SJCRH30 (cell line): ENCODE data around the gene TSHZ3. TPM values are rescaled to one million over a fixed set of nuclear protein-coding genes. Genes with fewer than 3 reads are reported as not detected.

Source experiments
- DNase-seq, 2 experiments: peaks; one replicate each; pipeline ENCODE4 v3.0.0-alpha.2; 2015 to 2020
- H3K27ac ChIP-seq: fragments of 250-450 bp; sonication (Bioruptor Pico); 2 replicates; pipeline ENCODE4 v1.5.1; 2020; ENCODE audit warnings: mild to moderate bottlenecking, moderate library complexity
- H3K27me3 ChIP-seq: fragments of 250-450 bp; sonication (Bioruptor Pico); 2 replicates; pipeline ENCODE4 v1.5.1; 2020; ENCODE audit warnings: mild to moderate bottlenecking, moderate library complexity
- H3K36me3 ChIP-seq: fragments of 250-450 bp; sonication (Bioruptor Pico); 2 replicates; pipeline ENCODE4 v1.5.1; 2020; ENCODE audit warnings: mild to moderate bottlenecking, moderate library complexity
- H3K4me1 ChIP-seq: fragments of 250-450 bp; sonication (Bioruptor Pico); 2 replicates; pipeline ENCODE4 v1.5.1; 2020; ENCODE audit warnings: mild to moderate bottlenecking, moderate library complexity
- H3K4me3 ChIP-seq: fragments of 250-450 bp; sonication (Bioruptor Pico); 2 replicates; pipeline ENCODE4 v1.5.1; 2020; ENCODE audit warnings: mild to moderate bottlenecking, moderate library complexity
- H3K9me3 ChIP-seq: fragments of 250-450 bp; sonication (Bioruptor Pico); replicated peaks from 2 replicates; pipeline ENCODE4 v1.5.1; 2020; ENCODE audit warnings: mild to moderate bottlenecking, moderate library complexity
- total RNA-seq: library from RNA; depleted of rRNA; stranded (reverse); fragments of >200 nt; shearing (Covaris generic); gene quantifications from 2 replicates; pipeline ENCODE4 v1.2.3, GENCODE V29; 2014

Gene TSHZ3
- total RNA-seq, 1 experiment from 2014 or later = 55.3 TPM

DNA sequence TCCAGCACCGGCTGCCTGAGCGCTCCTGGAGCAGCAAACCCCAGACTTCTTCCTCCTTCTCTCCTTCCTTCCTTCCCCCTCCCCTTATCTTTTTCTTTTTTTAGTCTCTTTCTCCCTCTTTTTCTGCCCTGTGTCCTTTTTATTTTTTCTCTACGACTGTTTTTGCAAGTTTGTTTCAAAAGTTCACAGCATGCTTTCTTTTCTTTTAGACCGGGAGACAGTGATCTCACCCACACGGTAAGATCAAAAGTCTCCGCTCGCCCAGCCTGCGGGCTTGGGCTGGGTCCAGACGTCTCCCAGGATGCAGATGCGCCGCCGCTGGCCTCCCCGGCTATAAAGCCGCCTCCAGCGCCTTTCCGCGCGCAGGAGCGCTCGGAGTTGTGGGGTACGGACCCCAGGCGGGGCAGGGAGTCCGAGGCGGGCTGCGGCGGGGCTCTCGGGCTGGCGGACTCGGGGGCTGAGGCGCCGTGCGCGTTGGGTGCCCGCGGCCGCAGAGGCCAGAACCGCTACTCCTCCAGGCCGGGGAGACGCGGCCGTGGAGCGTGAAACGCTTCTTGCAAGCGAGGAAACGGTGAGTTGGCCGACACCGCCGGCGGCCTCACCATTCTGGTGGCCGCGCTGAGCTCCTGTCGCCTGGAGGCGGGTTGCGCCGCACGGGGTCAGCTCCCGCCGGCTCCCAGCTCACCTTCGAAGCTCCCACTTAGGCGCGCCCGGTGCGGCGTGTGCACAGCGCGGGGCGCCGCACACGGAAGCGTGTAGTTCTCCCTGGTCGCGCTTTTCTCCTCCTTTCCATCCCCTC is 2.0 kb upstream of the TSHZ3 start:
- H3K36me3 ChIP-seq = peaks cover 28% of the 10 kb centered on the region
- DNase-seq = peak; percentile 68 to 77
- H3K4me1 ChIP-seq = peaks cover 9% of the 10 kb centered on the region; the same call in 1 of the 2 replicates
- no peaks in the 10 kb centered on the region for H3K27me3 ChIP-seq
- H3K27ac ChIP-seq = peak overlapping the region; percentile 91
- H3K9me3 ChIP-seq = no peaks in the 10 kb centered on the region
- peak overlapping the region; percentile 100 for H3K4me3 ChIP-seq

DNA sequence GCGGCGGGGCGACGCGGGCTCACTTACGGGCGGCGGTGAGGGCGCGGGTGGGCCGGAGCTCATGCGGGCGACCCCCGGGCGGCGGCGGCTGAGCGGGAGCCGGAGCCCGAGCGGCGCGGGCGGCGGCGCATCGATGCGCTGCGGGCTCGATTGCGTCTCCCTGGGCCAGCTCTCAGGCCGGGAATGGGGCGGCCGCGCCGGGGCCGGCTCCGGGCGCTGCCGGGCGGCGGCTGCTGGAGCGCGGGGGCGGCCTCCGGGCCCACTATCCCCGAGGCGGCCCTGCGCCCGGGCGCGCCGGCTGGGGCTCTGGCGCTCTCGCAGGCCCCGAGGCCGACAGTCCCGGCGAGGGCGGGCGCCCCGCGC is 1.4 kb upstream of the TSHZ3 start:
- peaks cover 15% of the 10 kb centered on the region; the same call in 1 of the 2 replicates for H3K4me1 ChIP-seq
- peaks cover 34% of the 10 kb centered on the region for H3K36me3 ChIP-seq
- no peaks in the 10 kb centered on the region for H3K9me3 ChIP-seq
- H3K27me3 ChIP-seq = no peaks in the 10 kb centered on the region
- H3K4me3 ChIP-seq = peak overlapping the region; percentile 100
- DNase-seq = peak; percentile 59 to 70
- peak overlapping the region; percentile 98 for H3K27ac ChIP-seq

GRCh38 chr19:31350033-31350692 is 927 bp upstream of the TSHZ3 start:
- DNase-seq = peak; percentile 81 to 84
- Histone ChIP-seq H3K4me1 (peaks cover 17% of the 10 kb centered on the region), H3K27me3 (no peaks in the 10 kb centered on the region), H3K27ac (peak overlapping the region; percentile 98), H3K9me3 (no peaks in the 10 kb centered on the region), H3K36me3 (peaks cover 39% of the 10 kb centered on the region), H3K4me3 (peak overlapping the region; percentile 100)

DNA sequence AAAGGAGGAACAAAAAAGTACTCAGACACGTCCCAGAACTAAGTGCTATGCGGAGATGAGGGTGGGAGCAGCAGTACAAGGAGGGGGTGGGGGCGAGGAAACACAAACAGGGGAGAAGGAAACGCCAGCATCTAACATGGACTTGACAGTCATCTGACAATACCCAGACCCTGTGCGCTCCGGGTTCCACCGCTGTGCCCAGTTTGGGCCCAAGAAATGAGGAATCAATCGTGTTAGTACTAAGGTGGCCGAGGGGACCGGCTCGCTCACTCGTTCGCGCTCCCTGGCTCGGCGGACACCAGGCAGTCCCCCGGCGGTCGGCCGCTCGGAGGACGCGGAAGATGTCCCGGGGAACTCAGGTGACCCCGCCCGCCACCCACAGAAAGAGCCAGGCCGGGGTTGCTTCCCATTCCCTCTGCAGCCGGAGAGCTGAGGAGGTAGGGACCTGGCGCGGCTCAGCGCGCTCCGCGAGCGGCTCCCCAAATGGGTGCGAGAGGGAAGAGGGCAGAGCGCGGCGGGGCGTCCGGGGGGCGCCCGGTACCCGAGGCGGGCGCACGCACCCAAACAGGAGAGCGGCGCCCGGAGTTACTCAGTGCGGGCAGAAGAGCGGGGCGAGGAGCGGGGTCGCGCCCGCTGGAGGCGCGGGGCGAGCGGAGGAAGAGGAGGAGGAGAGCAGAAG is 616 bp downstream of the TSHZ3 start:
- H3K4me1 ChIP-seq = peaks cover 31% of the 10 kb centered on the region
- H3K27ac ChIP-seq = peak overlapping the region; percentile 93
- H3K27me3 ChIP-seq = no peaks in the 10 kb centered on the region
- no peaks in the 10 kb centered on the region for H3K9me3 ChIP-seq
- peak overlapping the region; percentile 100 for H3K4me3 ChIP-seq
- H3K36me3 ChIP-seq = peaks cover 54% of the 10 kb centered on the region
- DNase-seq = peak; percentile 66 to 69

DNA sequence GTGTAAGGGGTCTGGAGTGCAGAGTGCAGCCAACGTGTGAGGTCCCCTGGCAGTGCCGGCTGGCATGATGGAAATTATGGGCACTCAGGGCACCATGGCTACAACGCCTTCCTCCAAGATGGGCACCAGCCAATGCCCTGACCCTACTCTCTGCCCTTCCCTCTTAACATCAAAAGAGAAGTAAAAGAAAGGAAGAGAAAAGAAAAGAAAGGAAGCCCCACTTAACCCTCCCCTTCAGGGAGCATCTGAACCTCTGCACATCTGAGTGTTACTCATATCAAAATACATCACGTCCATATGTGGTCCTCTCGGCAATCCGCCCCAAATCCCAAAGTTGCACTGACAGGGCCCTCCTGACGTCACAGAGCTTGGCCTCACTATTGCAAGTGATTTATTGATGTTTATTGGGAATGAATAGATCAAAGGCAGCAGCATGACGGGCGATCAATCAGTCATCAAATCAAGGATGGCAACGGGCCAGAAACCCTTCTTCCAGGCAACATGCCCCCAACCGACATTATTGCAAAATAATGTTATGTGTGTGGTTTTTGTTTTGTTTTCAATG is 1.3 kb downstream of the TSHZ3 start:
- Histone ChIP-seq H3K36me3 (peaks cover 58% of the 10 kb centered on the region), H3K4me3 (peak overlapping the region; percentile 100), H3K27me3 (no peaks in the 10 kb centered on the region), H3K4me1 (peaks cover 37% of the 10 kb centered on the region), H3K27ac (peak overlapping the region; percentile 93), H3K9me3 (no peaks in the 10 kb centered on the region)
- DNase-seq = peak; percentile 40 to 51

DNA sequence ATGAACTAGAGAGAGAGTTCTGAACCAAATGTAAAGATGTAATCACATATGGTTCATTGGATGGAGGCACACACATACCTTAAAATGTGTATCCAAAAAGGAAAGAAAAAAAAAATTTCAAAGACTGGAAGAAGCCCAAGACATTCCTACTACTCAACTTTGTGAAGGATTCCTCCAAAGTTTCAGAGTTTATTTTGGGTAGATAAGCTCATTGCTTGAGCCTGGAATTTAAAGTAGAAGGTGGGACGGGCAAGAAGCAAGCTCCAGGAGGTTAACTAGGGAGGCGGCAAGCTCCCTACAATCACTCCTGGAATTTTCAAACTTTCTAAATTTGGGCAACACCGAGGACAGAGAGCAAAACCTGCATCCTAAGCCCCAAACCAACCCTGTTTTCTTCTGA is 1.9 kb downstream of the TSHZ3 start:
- H3K4me1 ChIP-seq = peaks cover 42% of the 10 kb centered on the region
- peaks cover 63% of the 10 kb centered on the region for H3K36me3 ChIP-seq
- H3K9me3 ChIP-seq = no peaks in the 10 kb centered on the region
- peak overlapping the region; percentile 100 for H3K4me3 ChIP-seq
- no peaks in the 10 kb centered on the region for H3K27me3 ChIP-seq
- DNase-seq = no peak
- peak overlapping the region; percentile 93 for H3K27ac ChIP-seq

DNA sequence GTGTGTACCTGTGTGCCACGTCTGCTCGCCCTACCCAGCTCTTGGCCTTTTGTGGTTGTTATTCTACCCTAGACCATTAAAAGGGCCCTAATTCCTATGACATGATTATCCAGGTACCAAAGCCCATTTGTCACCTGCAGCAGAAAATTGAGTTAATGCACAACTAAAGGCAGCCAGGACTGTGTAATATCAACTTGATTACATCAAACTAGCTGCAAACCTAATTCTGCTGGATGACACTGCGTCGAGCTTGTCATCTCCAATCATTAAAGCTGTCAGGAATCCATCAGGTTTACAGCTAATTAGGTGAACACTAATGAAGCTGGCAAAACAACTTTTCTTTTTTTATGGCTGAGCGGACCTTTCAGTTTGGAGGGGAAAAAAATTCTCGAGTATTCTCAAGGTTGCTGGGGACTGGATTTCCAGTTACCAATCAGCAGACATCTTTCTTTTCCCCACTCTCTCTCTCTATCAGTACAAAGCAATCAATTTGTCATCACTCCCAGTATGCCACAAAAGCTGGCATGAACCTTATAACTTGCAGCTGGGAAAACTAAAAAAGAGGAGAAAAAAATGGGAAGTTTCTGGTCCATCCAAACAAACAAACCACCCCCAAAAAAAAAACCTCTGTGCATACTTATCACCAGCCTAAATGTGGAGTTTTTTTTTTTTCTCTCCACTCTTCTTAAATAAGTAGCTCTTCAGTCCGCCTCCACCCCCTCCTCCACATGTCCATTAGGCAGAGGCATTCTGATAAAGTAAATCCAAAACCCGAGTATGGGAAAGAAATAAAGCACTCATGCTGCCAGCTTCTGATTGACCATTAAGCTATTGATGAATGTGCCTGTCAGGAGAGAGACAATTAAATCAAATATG is 2.8 kb downstream of the TSHZ3 start:
- Histone ChIP-seq H3K4me3 (peak overlapping the region; percentile 100), H3K4me1 (peaks cover 46% of the 10 kb centered on the region), H3K9me3 (no peaks in the 10 kb centered on the region), H3K36me3 (peaks cover 66% of the 10 kb centered on the region), H3K27me3 (no peaks in the 10 kb centered on the region), H3K27ac (no peak overlapping the region)
- DNase-seq = no peak

DNA sequence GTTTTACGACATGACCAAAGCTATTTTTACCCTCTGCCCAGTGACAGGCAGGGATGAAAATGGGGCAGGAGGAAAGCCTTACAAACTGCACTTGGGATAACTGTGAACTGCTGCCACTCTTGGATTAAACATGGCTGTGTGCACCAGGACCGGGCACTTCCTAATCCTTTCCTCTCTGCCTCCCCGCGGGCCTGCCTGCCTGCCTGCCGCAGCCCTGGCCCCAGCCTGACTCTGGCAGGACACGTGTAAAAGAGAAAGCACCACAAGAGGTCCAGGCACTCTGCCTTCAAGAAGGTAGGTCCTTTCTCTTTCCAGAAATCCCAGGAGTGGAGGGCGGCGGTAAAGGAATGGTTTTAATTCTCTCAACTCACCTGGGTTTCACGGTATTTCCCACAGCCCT is 4.8 kb downstream of the TSHZ3 start:
- H3K27me3 ChIP-seq = no peaks in the 10 kb centered on the region

DNA sequence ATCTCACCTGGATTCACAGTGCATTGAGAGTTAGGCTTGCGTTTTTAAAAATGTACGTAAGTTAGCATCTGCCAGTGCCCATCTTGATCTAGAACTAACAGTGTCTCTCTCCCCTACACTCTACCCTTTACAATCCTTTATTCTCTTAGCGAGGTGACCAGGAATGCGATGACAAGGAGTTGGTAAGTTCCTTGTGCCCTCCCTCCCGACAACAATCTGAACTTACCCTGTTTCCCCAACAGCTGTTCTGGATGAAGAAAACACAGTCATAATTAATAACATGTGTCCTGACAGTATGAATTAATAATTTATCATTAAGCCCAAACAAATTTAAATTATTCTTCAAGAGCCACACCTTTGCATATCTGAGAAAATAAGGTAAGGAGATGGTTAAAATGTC is 6.3 kb downstream of the TSHZ3 start:
- H3K4me1 ChIP-seq = peaks cover 76% of the 10 kb centered on the region
- no peak overlapping the region for H3K27ac ChIP-seq

More for the DNA sequence above, 4.8 kb downstream of the TSHZ3 start:
- Histone ChIP-seq H3K36me3 (peaks cover 70% of the 10 kb centered on the region), H3K4me3 (no peak overlapping the region), H3K27ac (no peak overlapping the region), H3K4me1 (peaks cover 63% of the 10 kb centered on the region), H3K9me3 (no peaks in the 10 kb centered on the region)
- peak in 1 of 2 experiments; percentile 52 for DNase-seq

DNA sequence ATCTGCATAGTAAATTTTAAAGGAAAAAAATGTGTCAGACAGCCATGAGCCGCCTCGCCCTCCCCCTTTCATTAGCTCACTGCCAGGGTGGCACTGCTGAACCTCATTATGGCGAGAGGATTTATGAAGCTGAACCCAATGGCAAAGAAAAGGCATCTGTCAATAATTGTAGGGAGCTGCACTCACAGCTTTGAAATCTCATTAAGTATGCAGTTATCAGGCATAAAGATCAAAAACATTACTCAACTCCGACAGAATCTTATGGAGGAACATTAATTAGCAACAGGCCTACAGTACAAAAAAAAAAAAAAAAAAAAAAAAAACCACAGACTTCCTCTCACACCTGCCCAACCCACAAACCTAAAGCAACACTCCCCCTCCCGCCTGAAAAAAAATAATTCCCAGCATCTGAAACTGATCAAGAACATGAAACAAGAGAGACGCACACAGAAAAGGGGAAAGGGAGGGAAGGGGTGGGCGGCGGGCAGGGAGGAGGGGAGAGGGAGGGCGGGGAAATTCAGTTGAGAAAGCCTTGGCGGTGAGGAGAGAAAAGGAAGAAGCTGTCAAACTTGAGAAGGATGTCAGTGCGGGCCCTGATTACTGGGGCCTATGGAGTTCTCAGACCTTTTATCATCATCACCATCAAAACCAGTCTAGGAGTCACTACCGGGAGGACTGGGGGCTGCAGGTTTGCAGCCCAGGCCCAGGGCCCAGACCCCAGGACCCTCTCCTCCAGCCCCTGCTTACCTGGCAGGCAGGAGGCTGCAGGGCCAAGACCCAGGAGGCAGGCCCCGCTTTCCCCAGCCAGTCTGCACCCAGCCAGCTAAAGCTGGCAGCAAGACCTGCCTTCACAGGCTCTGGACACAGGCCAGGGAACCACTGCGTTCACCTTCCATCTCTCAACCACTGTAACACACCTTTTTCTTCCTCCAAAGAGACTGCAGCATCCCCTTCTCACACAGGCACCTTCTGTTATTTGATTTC is 8.9 kb downstream of the TSHZ3 start:
- H3K36me3 ChIP-seq = peaks cover 69% of the 10 kb centered on the region
- no peak overlapping the region for H3K4me3 ChIP-seq
- H3K27ac ChIP-seq = no peak overlapping the region
- H3K27me3 ChIP-seq = no peaks in the 10 kb centered on the region
- DNase-seq = peak in 1 of 2 experiments; percentile 63
- H3K9me3 ChIP-seq = no peaks in the 10 kb centered on the region
- peaks cover 77% of the 10 kb centered on the region for H3K4me1 ChIP-seq

More for the DNA sequence above, 6.3 kb downstream of the TSHZ3 start:
- no peak for DNase-seq
- Histone ChIP-seq H3K27me3 (no peaks in the 10 kb centered on the region), H3K4me3 (no peak overlapping the region), H3K9me3 (no peaks in the 10 kb centered on the region), H3K36me3 (peaks cover 67% of the 10 kb centered on the region)

DNA sequence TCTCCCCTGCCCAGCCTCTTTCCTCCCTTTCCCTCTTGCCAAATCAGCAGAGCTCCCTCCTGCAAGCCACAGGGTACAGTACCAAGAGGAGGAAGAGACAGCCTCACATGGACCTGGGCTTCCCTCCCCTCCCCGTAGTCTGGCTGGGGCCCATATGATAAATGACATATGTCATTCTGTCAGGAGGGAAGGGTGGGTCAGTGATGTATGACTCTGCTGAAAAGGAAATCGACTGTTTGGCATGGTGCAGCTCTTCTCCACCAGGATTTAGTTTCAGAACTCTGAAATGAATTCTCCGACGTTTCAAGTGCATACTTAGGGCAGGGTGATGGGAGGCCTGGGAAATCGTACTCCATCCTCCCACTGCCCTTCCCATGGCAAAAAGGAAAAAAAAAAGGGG is 9.8 kb downstream of the TSHZ3 start:
- peaks cover 69% of the 10 kb centered on the region for H3K36me3 ChIP-seq
- DNase-seq = no peak
- no peaks in the 10 kb centered on the region for H3K9me3 ChIP-seq
- no peaks in the 10 kb centered on the region for H3K27me3 ChIP-seq
- peak overlapping the region; percentile 59; the same call in 1 of the 2 replicates for H3K27ac ChIP-seq
- no peak overlapping the region for H3K4me3 ChIP-seq
- peaks cover 68% of the 10 kb centered on the region for H3K4me1 ChIP-seq

GRCh38 chr19:31338069-31338776 is 11.0 kb downstream of the TSHZ3 start:
- H3K4me3 ChIP-seq = no peak overlapping the region
- H3K27me3 ChIP-seq = no peaks in the 10 kb centered on the region
- peaks cover 71% of the 10 kb centered on the region for H3K36me3 ChIP-seq
- no peaks in the 10 kb centered on the region for H3K9me3 ChIP-seq
- H3K4me1 ChIP-seq = peaks cover 68% of the 10 kb centered on the region
- H3K27ac ChIP-seq = peak overlapping the region; percentile 59
- DNase-seq = peak; percentile 96 to 97
